Stomach (tissue), 9 donors: ENCODE results near the gene DHDH. TPM values are rescaled to one million over a fixed set of nuclear protein-coding genes. Genes with fewer than 3 reads are reported as not detected.
"Not testable (repeated sequence)": the region's sequence is repeated elsewhere in the genome, so short reads cannot be mapped to it uniquely, and the experiment has no call there.

Experiments used
- DNase-seq, 2 donors: peaks; one replicate each; pipeline versions ENCODE4 v3.0.0 to v3.0.0-alpha.2; 2013 to 2019
- H3K27ac ChIP-seq, 5 donors: fragments of 200-600 bp in 4 of 5; sonication (generic) in 4 of 5; one replicate each; pipeline ENCODE4 v1.5.1; 2013 to 2019; ENCODE audit warnings: mild to moderate bottlenecking in 1 of 5, moderate library complexity in 1 of 5
- H3K27me3 ChIP-seq, 3 donors: fragments of 200-600 bp; sonication (generic); one replicate each; pipeline ENCODE4 v1.5.1; 2017 to 2019; ENCODE audit warnings: mixed run types in 1 of 3
- H3K36me3 ChIP-seq, 4 donors: fragments of 200-600 bp; sonication (generic); 1 replicate in 3 of 4; 2 replicates in 1 of 4; pipeline ENCODE4 v1.5.1; 2016 to 2019
- H3K4me1 ChIP-seq, 4 donors: fragments of 200-600 bp; sonication (generic); one replicate each; pipeline ENCODE4 v1.5.1; 2016 to 2019
- H3K4me3 ChIP-seq, 4 donors: fragments of 200-600 bp; sonication (generic) in 3 of 4; one replicate each; pipeline ENCODE4 v1.5.1; 2016 to 2019; ENCODE audit warnings: mild to moderate bottlenecking in 1 of 4
- H3K9me3 ChIP-seq, 4 donors: fragments of 200-600 bp; sonication (generic); one replicate each; pipeline ENCODE4 v1.5.1; 2016 to 2019
- EP300 ChIP-seq: sonication (generic); formaldehyde crosslinking; IDR thresholded peaks from one replicate; pipeline ENCODE4 v1.6.1; 2017; ENCODE audit warnings: antibody characterized with exemption
- POLR2A ChIP-seq, 4 donors: fragments of 450-650 bp; IDR thresholded peaks; one replicate each; pipeline ENCODE4 v1.6.1; 2016; ENCODE audit warnings: antibody characterized with exemption in 4 of 4, control low read depth in 2 of 4, mild to moderate bottlenecking in 1 of 4, moderate library complexity in 1 of 4
- POLR2AphosphoS5 ChIP-seq, 3 donors: sonication (generic); formaldehyde crosslinking; IDR thresholded peaks; one replicate each; pipeline ENCODE4 v1.6.1; 2016; ENCODE audit warnings: antibody characterized with exemption in 3 of 3
- WGBS, 5 donors: extraction: QIAGEN DNeasy Blood & Tissue Kit in 3 of 5; methylation state at CpG; one replicate each; pipeline versions ENCODE4 v1.1.5 to v1.1.7; 2013 to 2018; 5-methylcytosine and 5-hydroxymethylcytosine counted together
- intact Hi-C: fragments of 100-400 bp; cut with DNase I; formaldehyde crosslinking; loops from one replicate; pipeline ENCODE4 v1.15.1; 2023; ENCODE audit warnings: low total_unique reads
- polyA plus RNA-seq, 3 donors: library from polyadenylated mRNA; stranded (reverse); fragments of 200-250 nt; gene quantifications; one replicate each; pipeline ENCODE4 v1.2.3, GENCODE V29; 2013
- total RNA-seq, 5 donors: library from RNA; depleted of rRNA; stranded (reverse); fragments of >200 nt; gene quantifications; one replicate each; pipeline versions ENCODE4 v1.1.0 to v1.2.3, GENCODE V29; 2014 to 2016
- TF ChIP-seq, protein P1 (sequence below), 7 experiments: fragments of 450-650 bp in 4 of 7; fragments of 200-600 bp in 3 of 7; sonication (generic) in 3 of 7; IDR thresholded peaks; one replicate each; pipeline ENCODE4 v1.5.1; 2016 to 2019; ENCODE audit warnings: antibody characterized with exemption in 7 of 7, control low read depth in 2 of 7, mild to moderate bottlenecking in 1 of 7
- donor health status: healthy with polysubstance abuse.
- donor health status: Bipolar disorder and iron deficiency.
- donor health status: healthy.

Gene DHDH
- total and polyA plus RNA-seq, 8 donors = 0.89 to 1.2 (median 0.93) TPM; not detected in 5

DNA sequence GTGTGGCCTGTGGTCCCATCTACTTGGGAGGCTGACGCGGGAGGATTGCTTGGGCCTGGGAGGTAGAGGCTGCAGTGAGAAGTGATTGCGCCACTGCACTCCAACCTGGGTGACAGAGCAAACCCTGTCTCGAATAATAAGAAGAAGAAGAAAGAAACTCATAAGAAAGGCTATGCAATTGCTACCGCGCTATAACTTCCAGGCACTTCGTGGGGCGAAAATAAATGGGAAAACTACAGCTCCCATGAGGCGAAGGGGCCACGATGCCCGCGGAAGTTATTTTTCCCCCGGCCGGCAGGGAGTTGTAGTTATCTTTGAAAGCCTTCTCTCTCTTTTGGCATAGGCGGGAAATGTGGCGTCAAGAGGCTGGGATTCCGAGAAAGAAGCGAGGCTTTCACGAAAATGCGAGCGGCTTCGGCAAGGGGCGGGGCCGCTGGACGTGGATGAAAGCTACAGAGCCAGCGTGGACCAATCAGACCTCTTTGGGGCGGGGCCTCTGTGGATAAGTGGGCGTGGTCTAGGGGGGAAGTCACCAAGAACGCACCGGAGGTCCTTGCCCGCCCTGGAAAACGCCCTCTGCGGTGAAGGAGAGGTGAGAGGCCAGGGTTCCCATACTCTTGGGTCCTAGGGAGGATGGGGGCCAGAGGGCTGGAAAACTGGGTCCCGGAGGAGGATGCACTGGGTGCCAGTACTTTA, 33.6 kb upstream of the DHDH start, which contains the start of gene NUCB1:
NUCB1 (plus strand) TSS at position 532 of the 696 bp plus-strand sequence. CDS start 485 bp downstream, outside the sequence.
- H3K36me3 ChIP-seq = peaks cover 3 to 21% (median 13%) of the 10 kb centered on the region in 4 donors
- peaks cover 0 to 13% (median 0%) of the 10 kb centered on the region in 3 donors for H3K27me3 ChIP-seq
- no peaks in the 10 kb centered on the region for H3K9me3 ChIP-seq
- peak within 1 kb of the TSS; percentile 82 to 93 (median 86) for H3K4me3 ChIP-seq
- intact Hi-C loops = no loop called here
- TF ChIP-seq POLR2AphosphoS5 (IDR thresholded peaks at IDR 0.05) = peak; percentile 62 to 93 (median 85)
- TF ChIP-seq EP300 = peak; percentile 73
- no peak for TF ChIP-seq POLR2A (IDR thresholded peaks at IDR 0.05)
- TF ChIP-seq, protein P1, sequence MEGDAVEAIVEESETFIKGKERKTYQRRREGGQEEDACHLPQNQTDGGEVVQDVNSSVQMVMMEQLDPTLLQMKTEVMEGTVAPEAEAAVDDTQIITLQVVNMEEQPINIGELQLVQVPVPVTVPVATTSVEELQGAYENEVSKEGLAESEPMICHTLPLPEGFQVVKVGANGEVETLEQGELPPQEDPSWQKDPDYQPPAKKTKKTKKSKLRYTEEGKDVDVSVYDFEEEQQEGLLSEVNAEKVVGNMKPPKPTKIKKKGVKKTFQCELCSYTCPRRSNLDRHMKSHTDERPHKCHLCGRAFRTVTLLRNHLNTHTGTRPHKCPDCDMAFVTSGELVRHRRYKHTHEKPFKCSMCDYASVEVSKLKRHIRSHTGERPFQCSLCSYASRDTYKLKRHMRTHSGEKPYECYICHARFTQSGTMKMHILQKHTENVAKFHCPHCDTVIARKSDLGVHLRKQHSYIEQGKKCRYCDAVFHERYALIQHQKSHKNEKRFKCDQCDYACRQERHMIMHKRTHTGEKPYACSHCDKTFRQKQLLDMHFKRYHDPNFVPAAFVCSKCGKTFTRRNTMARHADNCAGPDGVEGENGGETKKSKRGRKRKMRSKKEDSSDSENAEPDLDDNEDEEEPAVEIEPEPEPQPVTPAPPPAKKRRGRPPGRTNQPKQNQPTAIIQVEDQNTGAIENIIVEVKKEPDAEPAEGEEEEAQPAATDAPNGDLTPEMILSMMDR (IDR thresholded peaks at IDR 0.05) = peak in 2 of 7 experiments; percentile 16 to 38
- H3K27ac ChIP-seq = peak within 1 kb of the TSS; percentile 83 to 97 (median 94)
- 6 to 8% (median 7%) methylated on average over 34 of the region's 34 CpGs for WGBS, 5 donors
- DNase-seq = peak; percentile 99 to 100
- peaks cover 23 to 52% (median 42%) of the 10 kb centered on the region in 4 donors for H3K4me1 ChIP-seq

DNA sequence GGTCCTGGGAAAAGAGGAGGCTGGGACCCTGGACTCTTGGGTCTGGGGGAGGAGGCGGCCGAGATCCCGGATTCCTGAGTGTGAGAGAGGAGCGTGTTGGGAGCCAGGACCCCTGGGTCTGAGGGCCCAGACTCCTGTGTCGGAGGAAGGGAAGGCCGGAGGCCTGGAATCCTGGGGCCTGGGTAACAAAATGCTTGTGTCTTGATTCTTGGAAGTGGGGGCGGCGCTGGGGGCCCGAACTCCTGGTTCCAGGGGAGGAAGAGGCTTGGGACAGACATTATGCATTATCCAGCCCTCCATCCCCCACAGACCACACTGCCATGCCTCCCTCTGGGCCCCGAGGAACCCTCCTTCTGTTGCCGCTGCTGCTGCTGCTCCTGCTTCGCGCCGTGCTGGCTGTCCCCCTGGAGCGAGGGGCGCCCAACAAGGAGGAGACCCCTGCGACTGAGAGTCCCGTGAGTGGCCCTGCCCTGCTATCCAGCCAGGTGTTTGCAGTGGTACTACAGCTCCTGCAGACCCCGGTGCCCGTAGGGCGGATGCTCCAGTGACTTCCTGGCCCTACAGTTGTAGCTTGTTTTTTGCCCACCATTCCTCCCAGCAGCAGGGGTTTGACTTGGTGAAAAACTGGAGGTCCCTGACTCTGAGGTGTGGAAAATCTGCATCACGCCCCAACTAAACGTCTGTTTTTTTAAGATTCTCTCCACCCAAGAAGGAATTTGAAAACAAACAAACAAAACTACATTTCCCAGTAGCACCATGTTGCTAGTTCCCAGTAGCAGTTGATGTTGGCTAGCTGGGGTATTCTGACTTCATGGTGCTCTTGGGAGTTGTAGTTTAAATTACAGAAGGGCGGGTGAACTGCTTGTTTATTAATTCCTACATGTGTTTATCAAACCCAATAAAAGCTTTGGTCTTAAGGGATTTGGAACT, 32.8 kb upstream of the DHDH start:
- peak in 1 of 2 donors; percentile 62 for DNase-seq
- WGBS, 5 donors = 5 to 11% (median 7%) methylated on average over 17 to 24 of the region's 24 CpGs
- intact Hi-C loops = no loop called here

DNA sequence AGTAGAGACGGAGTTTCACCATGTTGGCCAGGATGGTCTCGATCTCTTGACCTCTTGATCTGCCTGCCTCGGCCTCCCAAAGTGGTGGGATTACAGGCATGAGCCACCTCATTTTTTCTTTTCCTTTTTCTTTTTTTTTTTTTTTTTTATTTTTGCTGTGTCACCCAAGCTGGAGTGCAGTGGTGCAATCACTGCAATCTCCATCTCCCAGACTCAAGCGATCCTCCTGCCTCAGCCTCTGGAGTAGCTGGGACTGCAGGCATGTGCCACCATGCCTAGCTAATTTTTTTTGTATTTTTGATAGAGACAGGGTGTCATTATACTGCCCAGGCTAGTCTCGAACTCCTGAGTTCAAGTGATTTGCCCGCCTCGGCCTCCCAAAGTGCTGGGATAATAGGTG, 31.2 kb upstream of the DHDH start:
- intact Hi-C loops, DNase-seq, H3K9me3 ChIP-seq, H3K27ac ChIP-seq, H3K27me3 ChIP-seq: not testable (repeated sequence)
- Histone ChIP-seq H3K4me3 (peak overlapping the region in 1 of 4 donors; percentile 7), H3K4me1 (peaks cover 23 to 38% (median 35%) of the 10 kb centered on the region in 4 donors), H3K36me3 (peaks cover 20 to 44% (median 37%) of the 10 kb centered on the region in 4 donors)
- 92 to 98% (median 97%) methylated on average over 7 of the region's 7 CpGs for WGBS, 5 donors

More for the DNA sequence above, 32.8 kb upstream of the DHDH start:
- Histone ChIP-seq H3K27ac (peak overlapping the region; percentile 65 to 97 (median 94)), H3K36me3 (peaks cover 11 to 29% (median 22%) of the 10 kb centered on the region in 4 donors), H3K4me1 (peaks cover 23 to 45% (median 39%) of the 10 kb centered on the region in 4 donors), H3K9me3 (no peaks in the 10 kb centered on the region), H3K4me3 (peak overlapping the region; percentile 82 to 93 (median 86)), H3K27me3 (peaks cover 0 to 5% (median 0%) of the 10 kb centered on the region in 3 donors)
- TF ChIP-seq EP300 = no peak
- TF ChIP-seq POLR2A (IDR thresholded peaks at IDR 0.05) = no peak
- TF ChIP-seq POLR2AphosphoS5 (IDR thresholded peaks at IDR 0.05) = no peak
- TF ChIP-seq, protein P1 (IDR thresholded peaks at IDR 0.05) = no peak

DNA sequence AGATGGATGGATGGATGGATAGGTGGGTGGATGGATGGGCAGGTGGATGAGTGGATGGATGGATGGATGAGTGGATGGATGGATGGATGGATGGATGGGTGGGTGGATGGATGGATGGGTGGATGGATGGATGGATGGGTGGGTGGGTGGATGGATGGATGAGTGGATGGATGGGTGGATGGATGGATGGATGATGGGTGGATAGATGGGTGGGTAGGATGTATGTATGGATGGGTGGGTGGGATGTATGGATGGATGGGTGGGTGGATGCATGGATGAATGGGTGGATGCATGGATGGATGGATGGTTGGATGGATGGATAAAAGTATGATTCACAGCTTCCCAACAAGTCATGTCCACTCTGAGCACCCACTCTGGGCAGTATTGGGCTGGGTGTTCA, 29.7 kb upstream of the DHDH start:
- DNase-seq, H3K27me3 ChIP-seq, H3K27ac ChIP-seq, H3K9me3 ChIP-seq, intact Hi-C loops, H3K4me3 ChIP-seq: not testable (repeated sequence)
- peaks cover 25 to 59% (median 52%) of the 10 kb centered on the region in 4 donors for H3K36me3 ChIP-seq
- H3K4me1 ChIP-seq = peaks cover 23 to 38% (median 35%) of the 10 kb centered on the region in 4 donors

DNA sequence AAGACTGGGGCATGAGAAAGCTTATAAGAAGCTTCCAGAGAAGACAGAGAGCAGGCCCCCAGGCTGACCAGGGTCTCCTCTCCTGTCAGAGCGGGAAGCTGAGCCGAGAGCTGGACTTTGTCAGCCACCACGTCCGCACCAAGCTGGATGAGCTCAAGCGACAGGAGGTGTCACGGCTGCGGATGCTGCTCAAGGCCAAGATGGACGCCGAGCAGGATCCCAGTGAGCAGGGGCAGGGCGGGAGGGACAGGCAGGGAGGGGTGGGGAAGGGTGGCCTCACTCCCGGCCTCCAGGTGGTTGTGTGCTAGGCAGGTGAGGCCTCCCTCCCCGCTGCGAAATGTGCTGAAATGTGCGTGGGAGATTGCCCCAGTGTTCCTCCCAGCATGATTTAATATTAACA, 27.8 kb upstream of the DHDH start:
- H3K4me3 ChIP-seq = no peak overlapping the region
- peaks cover 43 to 78% (median 71%) of the 10 kb centered on the region in 4 donors for H3K36me3 ChIP-seq
- H3K27me3 ChIP-seq = no peaks in the 10 kb centered on the region
- 94 to 99% (median 95%) methylated on average over 8 to 14 of the region's 14 CpGs for WGBS, 5 donors
- TF ChIP-seq POLR2AphosphoS5 (IDR thresholded peaks at IDR 0.05) = no peak
- no peak for TF ChIP-seq EP300
- TF ChIP-seq POLR2A (IDR thresholded peaks at IDR 0.05) = no peak
- TF ChIP-seq, protein P1 (IDR thresholded peaks at IDR 0.05) = no peak
- intact Hi-C loops = no loop called here
- H3K9me3 ChIP-seq = no peaks in the 10 kb centered on the region
- no peak for DNase-seq
- H3K4me1 ChIP-seq = peaks cover 19 to 26% (median 25%) of the 10 kb centered on the region in 4 donors
- H3K27ac ChIP-seq = no peak overlapping the region
